ENCODE results near the gene EVI5L. TPM values are rescaled to one million over a fixed set of nuclear protein-coding genes. Genes with fewer than 3 reads are reported as not detected.

The EVI5L gene
- total and polyA plus RNA-seq, 4 donors: 1.4 to 5.0 (median 4.4) TPM

- 87% methylated on average over 25 of the region's 25 CpGs for WGBS
- Histone ChIP-seq H3K4me1 (ENCODE audit: control insufficient read depth in 4 of 4, insufficient read depth in 4 of 4, low read length in 3 of 4) (peaks cover 5 to 12% (median 6%) of the 10 kb centered on the region in 4 donors), H3K27ac (ENCODE audit: low read depth in 1 of 2, low read length in 2 of 2) (no peak overlapping the region), H3K9ac (ENCODE audit: low read depth in 1 of 2, low read length in 2 of 2) (no peak overlapping the region), H3K36me3 (ENCODE audit: control insufficient read depth in 4 of 4, insufficient read depth in 3 of 4, low read depth in 1 of 4, low read length in 3 of 4) (no peaks in the 10 kb centered on the region), H3K9me3 (ENCODE audit: control insufficient read depth in 4 of 4, low read length in 3 of 4) (no peaks in the 10 kb centered on the region), H3K27me3 (ENCODE audit: control insufficient read depth in 4 of 4, insufficient read depth in 4 of 4, low read length in 3 of 4) (no peaks in the 10 kb centered on the region), H3K4me3 (ENCODE audit: low read depth in 1 of 3, low read length in 3 of 3) (no peak overlapping the region)
- DNase-seq (ENCODE audit: low spot score): no peak
- TF ChIP-seq HNF4A (conservative IDR thresholded peaks at IDR 0.05): no peak
- TF ChIP-seq GABPA (IDR thresholded peaks at IDR 0.05 in 1 of 2, conservative IDR thresholded peaks at IDR 0.05 in 1 of 2): no peak
- no peak for TF ChIP-seq RAD21 (IDR thresholded peaks at IDR 0.05)
- TF ChIP-seq CTCF (IDR thresholded peaks at IDR 0.05; ENCODE audit: low read depth, low read length, missing input control): no peak
- no peak for TF ChIP-seq NR2F2 (IDR thresholded peaks at IDR 0.05)
- TF ChIP-seq REST (IDR thresholded peaks at IDR 0.05): no peak
- no peak for TF ChIP-seq EGR1 (IDR thresholded peaks at IDR 0.05; ENCODE audit: low read depth in 2 of 2)
- TF ChIP-seq FOXA1 (IDR thresholded peaks at IDR 0.05): no peak
- no peak for TF ChIP-seq YY1 (IDR thresholded peaks at IDR 0.05)
- TF ChIP-seq FOXA2 (IDR thresholded peaks at IDR 0.05): no peak
These were observed 20.2 kb downstream of the EVI5L start for GRCh38 chr19:7850000-7850813.

- Histone ChIP-seq H3K27ac (ENCODE audit: low read depth in 1 of 2, low read length in 2 of 2) (no peak overlapping the region), H3K4me1 (ENCODE audit: control insufficient read depth in 4 of 4, insufficient read depth in 4 of 4, low read length in 3 of 4) (peaks cover 5 to 12% (median 6%) of the 10 kb centered on the region in 4 donors), H3K4me3 (ENCODE audit: low read depth in 1 of 3, low read length in 3 of 3) (no peak overlapping the region), H3K9ac (ENCODE audit: low read depth in 1 of 2, low read length in 2 of 2) (no peak overlapping the region), H3K36me3 (ENCODE audit: control insufficient read depth in 4 of 4, insufficient read depth in 3 of 4, low read depth in 1 of 4, low read length in 3 of 4) (no peaks in the 10 kb centered on the region), H3K9me3 (ENCODE audit: control insufficient read depth in 4 of 4, low read length in 3 of 4) (no peaks in the 10 kb centered on the region), H3K27me3 (ENCODE audit: control insufficient read depth in 4 of 4, insufficient read depth in 4 of 4, low read length in 3 of 4) (no peaks in the 10 kb centered on the region)
- WGBS: 92% methylated on average over 19 of the region's 19 CpGs
- TF ChIP-seq RXRA (IDR thresholded peaks at IDR 0.05): no peak
- TF ChIP-seq HNF4A (conservative IDR thresholded peaks at IDR 0.05): no peak
- TF ChIP-seq MAX (IDR thresholded peaks at IDR 0.05): no peak
- no peak for TF ChIP-seq REST (IDR thresholded peaks at IDR 0.05)
- no peak for TF ChIP-seq ATF3 (IDR thresholded peaks at IDR 0.05)
- no peak for TF ChIP-seq NR2F2 (IDR thresholded peaks at IDR 0.05)
- no peak for TF ChIP-seq CTCF (IDR thresholded peaks at IDR 0.05; ENCODE audit: low read depth, low read length, missing input control)
- no peak for TF ChIP-seq RAD21 (IDR thresholded peaks at IDR 0.05)
- no peak for TF ChIP-seq SP1 (IDR thresholded peaks at IDR 0.05)
- TF ChIP-seq JUND (IDR thresholded peaks at IDR 0.05): no peak
- no peak for TF ChIP-seq YY1 (IDR thresholded peaks at IDR 0.05)
- DNase-seq (ENCODE audit: low spot score): no peak
These were observed 21.1 kb downstream of the EVI5L start for GRCh38 chr19:7850945-7851622.
